Colon (tissue), 2 donors: Measurements from ENCODE around the gene TMC8.
"Not testable (repeated sequence)": the region's sequence is repeated elsewhere in the genome, so short reads cannot be mapped to it uniquely, and the experiment has no call there.

Experiments used
- FAIRE-seq: peaks from 2 replicates; lab custom pipeline; 2012; peaks lifted over from hg19 to GRCh38; lab: Jason Lieb, UNC
- donor health status: control.
- donor health status: control.

Gene TMC8

DNA sequence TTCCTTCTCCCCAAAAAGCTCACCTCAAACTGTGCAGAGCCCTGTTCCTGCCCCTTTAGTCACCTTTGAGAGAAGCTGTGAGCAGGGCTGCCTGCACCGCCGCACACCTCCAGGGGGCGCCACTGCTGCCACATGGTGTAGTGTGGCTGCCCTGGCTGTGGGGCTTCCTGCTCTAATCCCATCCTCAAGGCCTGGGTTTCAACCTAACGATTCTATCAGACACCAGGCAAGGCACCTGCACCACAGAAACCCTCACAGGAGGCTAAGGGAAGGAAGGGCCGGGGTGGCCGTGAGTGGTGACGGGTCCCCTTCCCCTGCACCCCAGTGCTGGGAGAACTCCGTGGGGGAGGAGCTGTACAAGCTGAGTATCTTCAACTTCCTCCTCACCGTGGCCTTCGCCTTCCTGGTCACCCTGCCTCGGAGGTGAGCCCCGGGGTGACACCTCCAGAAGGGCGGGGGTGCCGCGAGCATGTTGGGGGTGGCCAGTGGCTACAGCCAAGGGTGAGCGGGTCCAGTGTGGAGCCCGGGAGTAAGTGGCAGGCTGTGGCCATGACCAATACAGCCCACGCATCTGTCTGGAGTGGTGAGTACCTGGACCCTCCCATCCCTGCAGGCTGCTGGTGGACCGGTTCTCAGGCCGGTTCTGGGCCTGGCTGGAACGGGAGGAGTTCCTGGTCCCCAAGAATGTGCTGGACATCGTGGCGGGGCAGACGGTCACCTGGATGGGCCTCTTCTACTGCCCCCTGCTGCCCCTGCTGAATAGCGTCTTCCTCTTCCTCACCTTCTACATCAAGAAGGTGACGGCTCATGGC is 7.0 kb downstream of the TMC8 start:
- no peak for FAIRE-seq

GRCh38 chr17:78138204-78139060 is 7.9 kb downstream of the TMC8 start:
- no peak for FAIRE-seq

DNA sequence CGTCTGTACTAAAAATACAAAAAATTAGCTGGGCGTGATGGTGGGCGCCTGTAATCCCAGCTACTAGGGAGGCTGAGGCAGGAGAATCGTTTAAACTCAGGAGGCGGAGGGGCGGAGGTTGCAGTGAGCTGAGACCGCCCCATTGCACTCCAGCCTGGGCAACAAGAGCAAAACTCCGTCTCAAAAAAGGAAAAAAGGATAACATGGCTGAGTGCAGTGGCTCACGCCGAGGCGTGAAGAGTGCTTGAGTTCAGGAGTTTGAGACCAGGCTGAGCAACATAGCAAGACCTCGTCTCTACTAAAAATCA is 9.2 kb downstream of the TMC8 start:
- not testable (repeated sequence) for FAIRE-seq

GRCh38 chr17:78140169-78141051 is 9.8 kb downstream of the TMC8 start:
- no peak for FAIRE-seq

- FAIRE-seq: no peak
These were observed 11.0 kb downstream of the TMC8 start for GRCh38 chr17:78141437-78142118.

- FAIRE-seq: no peak
These were observed 11.7 kb downstream of the TMC8 start for GRCh38 chr17:78142119-78142861.

DNA sequence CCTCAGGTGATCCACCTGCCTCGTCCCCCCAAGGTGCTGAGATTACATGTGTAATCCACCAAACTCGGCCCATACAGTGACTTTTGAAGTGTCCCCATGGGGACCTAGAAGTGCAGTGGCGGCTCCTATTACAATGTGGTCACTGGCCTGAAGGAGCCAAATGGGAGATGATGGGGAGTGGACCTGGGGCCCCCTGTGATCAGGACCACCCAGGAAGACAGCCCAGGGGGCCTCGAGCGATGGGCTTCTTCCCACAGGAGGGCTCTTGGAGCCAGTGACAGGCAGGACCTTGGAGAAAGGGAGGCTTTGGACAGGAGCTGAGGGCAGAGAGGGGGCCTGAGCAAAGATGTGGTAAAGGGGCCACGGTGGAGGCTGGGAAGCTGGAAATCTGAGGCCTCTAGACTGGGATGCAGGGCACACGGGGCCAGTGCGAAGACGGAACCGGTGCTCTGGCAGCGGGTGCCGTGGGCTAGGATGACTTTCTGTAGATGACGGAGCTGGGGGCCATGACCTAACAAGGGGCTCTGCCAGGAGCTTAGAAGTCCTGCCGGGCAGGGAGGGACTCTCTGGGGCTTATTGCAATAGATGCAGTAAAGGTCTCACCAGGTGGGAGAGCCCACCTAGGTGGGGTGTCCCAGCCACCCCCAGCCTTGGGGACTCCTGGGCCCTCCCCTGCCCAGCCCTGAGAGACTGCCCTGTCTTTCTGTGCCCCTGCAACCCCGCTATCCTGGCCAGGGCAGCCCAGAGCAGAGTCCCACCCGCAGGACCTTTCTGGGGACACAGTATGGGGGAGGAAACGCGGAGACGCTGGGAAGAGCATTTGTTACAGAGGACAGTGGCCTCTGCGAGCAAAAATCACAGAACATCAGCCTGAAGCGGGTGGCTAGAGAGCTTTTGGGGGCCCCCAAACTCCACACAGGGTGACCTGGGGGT is 12.9 kb downstream of the TMC8 start:
- no peak for FAIRE-seq

GRCh38 chr17:78144147-78144719 is 13.7 kb downstream of the TMC8 start:
- no peak for FAIRE-seq

DNA sequence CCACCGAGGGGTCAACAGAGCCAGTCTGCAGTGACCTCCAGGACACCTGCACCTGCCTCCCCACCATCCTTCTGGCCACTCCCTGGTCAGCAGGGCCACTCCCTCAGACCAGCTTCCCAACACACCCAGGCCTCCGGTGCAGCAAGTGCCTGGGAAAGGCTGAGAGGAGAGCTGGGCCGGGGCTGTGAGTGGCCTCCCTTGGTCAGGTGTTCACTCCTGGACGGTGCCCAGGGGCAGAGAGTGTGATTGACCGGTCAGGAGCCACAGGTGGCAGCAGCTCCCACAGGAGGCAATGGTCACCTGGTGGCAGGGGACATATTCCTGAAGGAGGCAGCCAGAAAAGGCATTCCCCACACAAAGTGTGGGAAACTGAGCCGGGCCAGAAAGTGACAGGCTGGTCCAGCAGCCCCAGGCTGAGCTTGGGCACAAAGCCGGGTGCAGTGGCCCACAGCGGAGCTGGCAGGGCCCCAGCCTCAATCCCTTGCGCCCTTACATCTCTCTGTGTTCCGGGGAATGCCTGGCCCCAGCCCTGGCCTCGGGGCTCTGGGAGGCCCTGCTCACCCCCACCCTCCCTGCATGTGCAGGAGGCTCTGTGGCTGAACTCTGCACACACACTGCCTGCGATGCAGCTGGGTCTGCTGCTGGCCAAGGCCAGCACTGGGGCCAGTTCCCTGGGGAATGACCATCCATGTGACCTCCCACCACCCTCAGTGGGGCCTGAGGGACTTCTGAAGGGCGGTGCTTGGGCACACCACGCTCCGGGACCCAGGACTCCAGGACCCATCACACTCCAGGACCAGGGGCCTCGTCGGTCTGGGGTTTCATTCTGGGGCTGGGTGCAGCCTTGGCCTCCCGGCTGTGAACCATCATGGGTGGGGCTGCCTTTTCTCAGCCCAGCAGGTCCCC is 14.4 kb downstream of the TMC8 start:
- FAIRE-seq: no peak

DNA sequence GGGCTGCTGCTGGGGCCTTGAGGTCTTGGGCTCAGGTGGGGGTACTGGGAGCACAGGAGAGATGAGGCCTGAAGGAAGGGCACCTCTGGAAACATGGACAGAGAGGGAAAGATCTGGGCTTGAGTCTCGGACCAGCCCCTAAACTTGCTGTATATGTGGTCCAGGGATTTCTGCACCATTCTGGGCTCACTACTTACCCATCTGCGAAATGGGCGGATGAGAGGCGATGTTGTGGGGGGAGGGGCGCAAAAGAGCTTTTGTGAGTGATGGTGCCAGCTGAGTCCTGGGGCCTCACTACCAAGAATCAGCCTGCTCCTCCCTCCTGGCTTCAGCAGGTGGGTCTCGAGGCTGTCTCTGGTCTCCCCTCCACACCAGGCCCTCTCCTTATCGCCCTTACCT is 15.9 kb downstream of the TMC8 start:
- no peak for FAIRE-seq

- no peak for FAIRE-seq
These were observed 16.3 kb downstream of the TMC8 start for GRCh38 chr17:78146881-78147280.

- no peak for FAIRE-seq
These were observed 16.9 kb downstream of the TMC8 start for GRCh38 chr17:78147315-78147998.

GRCh38 chr17:78148286-78149016 is 17.9 kb downstream of the TMC8 start:
- FAIRE-seq: no peak

DNA sequence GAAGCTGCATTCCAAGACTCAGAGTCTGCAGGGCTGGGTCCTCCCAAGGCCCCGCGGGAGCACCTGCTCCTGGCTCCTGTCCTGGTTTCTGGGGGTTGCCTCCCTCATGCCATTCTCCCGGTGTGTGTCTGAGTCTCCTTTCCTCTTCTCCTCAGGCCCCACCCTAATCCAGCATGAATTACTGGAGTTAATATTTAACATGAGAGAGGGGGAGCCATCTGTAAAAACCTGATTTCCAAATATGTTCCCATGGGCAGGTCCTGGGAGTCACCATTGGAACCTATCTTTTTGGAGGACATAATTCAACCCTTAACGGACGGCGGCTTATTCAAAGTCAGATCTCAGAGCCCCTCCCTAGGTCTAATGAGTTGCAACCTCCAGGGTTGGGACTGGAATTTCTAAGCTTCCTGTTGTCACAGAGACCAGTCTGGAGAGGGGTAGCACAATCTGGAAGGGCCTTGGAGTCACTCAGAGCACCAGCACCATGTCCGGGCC is 21.0 kb downstream of the TMC8 start:
- FAIRE-seq: no peak

- no peak for FAIRE-seq
These were observed 24.6 kb downstream of the TMC8 start for GRCh38 chr17:78154903-78155811.

GRCh38 chr17:78159575-78160158 is 29.1 kb downstream of the TMC8 start:
- FAIRE-seq: no peak
